Measurements from ENCODE around the gene OTX2.

- no peak for TF ChIP-seq YY1 (IDR thresholded peaks at IDR 0.05; ENCODE audit: low read depth)
- no peak for TF ChIP-seq CTCF (IDR thresholded peaks at IDR 0.05)
- TF ChIP-seq, protein P1, sequence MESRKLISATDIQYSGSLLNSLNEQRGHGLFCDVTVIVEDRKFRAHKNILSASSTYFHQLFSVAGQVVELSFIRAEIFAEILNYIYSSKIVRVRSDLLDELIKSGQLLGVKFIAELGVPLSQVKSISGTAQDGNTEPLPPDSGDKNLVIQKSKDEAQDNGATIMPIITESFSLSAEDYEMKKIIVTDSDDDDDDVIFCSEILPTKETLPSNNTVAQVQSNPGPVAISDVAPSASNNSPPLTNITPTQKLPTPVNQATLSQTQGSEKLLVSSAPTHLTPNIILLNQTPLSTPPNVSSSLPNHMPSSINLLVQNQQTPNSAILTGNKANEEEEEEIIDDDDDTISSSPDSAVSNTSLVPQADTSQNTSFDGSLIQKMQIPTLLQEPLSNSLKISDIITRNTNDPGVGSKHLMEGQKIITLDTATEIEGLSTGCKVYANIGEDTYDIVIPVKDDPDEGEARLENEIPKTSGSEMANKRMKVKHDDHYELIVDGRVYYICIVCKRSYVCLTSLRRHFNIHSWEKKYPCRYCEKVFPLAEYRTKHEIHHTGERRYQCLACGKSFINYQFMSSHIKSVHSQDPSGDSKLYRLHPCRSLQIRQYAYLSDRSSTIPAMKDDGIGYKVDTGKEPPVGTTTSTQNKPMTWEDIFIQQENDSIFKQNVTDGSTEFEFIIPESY (IDR thresholded peaks at IDR 0.05; ENCODE audit: borderline replicate concordance, low read depth), result no peak
- TF ChIP-seq, protein P2, sequence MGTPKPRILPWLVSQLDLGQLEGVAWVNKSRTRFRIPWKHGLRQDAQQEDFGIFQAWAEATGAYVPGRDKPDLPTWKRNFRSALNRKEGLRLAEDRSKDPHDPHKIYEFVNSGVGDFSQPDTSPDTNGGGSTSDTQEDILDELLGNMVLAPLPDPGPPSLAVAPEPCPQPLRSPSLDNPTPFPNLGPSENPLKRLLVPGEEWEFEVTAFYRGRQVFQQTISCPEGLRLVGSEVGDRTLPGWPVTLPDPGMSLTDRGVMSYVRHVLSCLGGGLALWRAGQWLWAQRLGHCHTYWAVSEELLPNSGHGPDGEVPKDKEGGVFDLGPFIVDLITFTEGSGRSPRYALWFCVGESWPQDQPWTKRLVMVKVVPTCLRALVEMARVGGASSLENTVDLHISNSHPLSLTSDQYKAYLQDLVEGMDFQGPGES (IDR thresholded peaks at IDR 0.05; ENCODE audit: low read depth, low read length), result no peak
- no peak for TF ChIP-seq FOXM1 (IDR thresholded peaks at IDR 0.05; ENCODE audit: low read depth)
- no peak for TF ChIP-seq CHD2 (IDR thresholded peaks at IDR 0.05; ENCODE audit: low read length, partially characterized antibody)
- no peak for TF ChIP-seq REST (IDR thresholded peaks at IDR 0.05; ENCODE audit: low read depth, low read length)
- TF ChIP-seq GATA2 (CRISPR knock-in tag; IDR thresholded peaks at IDR 0.05), result no peak
- TF ChIP-seq, protein P3, sequence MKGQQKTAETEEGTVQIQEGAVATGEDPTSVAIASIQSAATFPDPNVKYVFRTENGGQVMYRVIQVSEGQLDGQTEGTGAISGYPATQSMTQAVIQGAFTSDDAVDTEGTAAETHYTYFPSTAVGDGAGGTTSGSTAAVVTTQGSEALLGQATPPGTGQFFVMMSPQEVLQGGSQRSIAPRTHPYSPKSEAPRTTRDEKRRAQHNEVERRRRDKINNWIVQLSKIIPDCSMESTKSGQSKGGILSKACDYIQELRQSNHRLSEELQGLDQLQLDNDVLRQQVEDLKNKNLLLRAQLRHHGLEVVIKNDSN (IDR thresholded peaks at IDR 0.05; ENCODE audit: borderline replicate concordance, low read depth), result no peak
- TF ChIP-seq POLR2AphosphoS5 (IDR thresholded peaks at IDR 0.05; ENCODE audit: low read depth, low read length), result no peak
- TF ChIP-seq RFX5 (IDR thresholded peaks at IDR 0.05; ENCODE audit: low read length), result no peak
- TF ChIP-seq SIN3A (IDR thresholded peaks at IDR 0.05; ENCODE audit: borderline replicate concordance, low read depth, low read length), result no peak
- TF ChIP-seq, protein P4, sequence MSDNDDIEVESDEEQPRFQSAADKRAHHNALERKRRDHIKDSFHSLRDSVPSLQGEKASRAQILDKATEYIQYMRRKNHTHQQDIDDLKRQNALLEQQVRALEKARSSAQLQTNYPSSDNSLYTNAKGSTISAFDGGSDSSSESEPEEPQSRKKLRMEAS (IDR thresholded peaks at IDR 0.05; ENCODE audit: low read depth), result no peak
Observed at GRCh38 chr14:56810836-56811592, 735 bp upstream of the OTX2 start.
